ENCODE data around the gene UBE2V1.
A peak's percentile ranks its signal among the peaks of the same experiment; 100 is the strongest.

- no peak for TF ChIP-seq POLR2A (IDR thresholded peaks at IDR 0.05)
- TF ChIP-seq, protein P1, sequence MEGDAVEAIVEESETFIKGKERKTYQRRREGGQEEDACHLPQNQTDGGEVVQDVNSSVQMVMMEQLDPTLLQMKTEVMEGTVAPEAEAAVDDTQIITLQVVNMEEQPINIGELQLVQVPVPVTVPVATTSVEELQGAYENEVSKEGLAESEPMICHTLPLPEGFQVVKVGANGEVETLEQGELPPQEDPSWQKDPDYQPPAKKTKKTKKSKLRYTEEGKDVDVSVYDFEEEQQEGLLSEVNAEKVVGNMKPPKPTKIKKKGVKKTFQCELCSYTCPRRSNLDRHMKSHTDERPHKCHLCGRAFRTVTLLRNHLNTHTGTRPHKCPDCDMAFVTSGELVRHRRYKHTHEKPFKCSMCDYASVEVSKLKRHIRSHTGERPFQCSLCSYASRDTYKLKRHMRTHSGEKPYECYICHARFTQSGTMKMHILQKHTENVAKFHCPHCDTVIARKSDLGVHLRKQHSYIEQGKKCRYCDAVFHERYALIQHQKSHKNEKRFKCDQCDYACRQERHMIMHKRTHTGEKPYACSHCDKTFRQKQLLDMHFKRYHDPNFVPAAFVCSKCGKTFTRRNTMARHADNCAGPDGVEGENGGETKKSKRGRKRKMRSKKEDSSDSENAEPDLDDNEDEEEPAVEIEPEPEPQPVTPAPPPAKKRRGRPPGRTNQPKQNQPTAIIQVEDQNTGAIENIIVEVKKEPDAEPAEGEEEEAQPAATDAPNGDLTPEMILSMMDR (IDR thresholded peaks at IDR 0.05), result no peak
- TF ChIP-seq POLR2AphosphoS5 (IDR thresholded peaks at IDR 0.05), result peak in 1 of 3 donors; percentile 70
These were observed 31.4 kb upstream of the UBE2V1 start for GRCh38 chr20:50144362-50144761.
